ENCODE data around the gene CNOT6L. TPM values are rescaled to one million over a fixed set of nuclear protein-coding genes. Genes with fewer than 3 reads are reported as not detected.

The CNOT6L gene
- total and polyA plus RNA-seq, 2 of the 4 experiments (the other 2 are of a cell fraction): 3.5 to 21.1 TPM

GRCh38 chr4:77761595-77761994 is 57.6 kb downstream of the CNOT6L start:
- ATAC-seq (ENCODE audit: low read depth) (no peak), DNase-seq (no peak)
- Histone ChIP-seq H2BK5ac (ENCODE audit: low read depth, low read length, poor library complexity, severe bottlenecking) (no peak overlapping the region), H3K23ac (ENCODE audit: low read depth, low read length) (no peak overlapping the region), H3K4me1 (ENCODE audit: control insufficient read depth, insufficient read depth, low read length) (no peaks in the 10 kb centered on the region), H3K14ac (replicated peaks; ENCODE audit: low read depth, low read length) (no peak overlapping the region), H4K5ac (ENCODE audit: low read depth, low read length) (no peak overlapping the region), H3K79me1 (ENCODE audit: low read depth in 1 of 2, low read length in 2 of 2) (0 out of 4 replicates have a peak, but pooled peaks cover 0 to 5% of the 10 kb centered on the region in 2 experiments), H4K20me1 (ENCODE audit: insufficient read depth, low read length) (no peaks in the 10 kb centered on the region), H3K4me3 (ENCODE audit: insufficient read depth, low read depth, low read length) (no peak overlapping the region), H3K56ac (ENCODE audit: extremely low read depth, insufficient read depth, low read length) (no peak overlapping the region), H2AK9ac (replicated peaks; ENCODE audit: low read depth, low read length, poor library complexity) (no peak overlapping the region), H3K27me3 (ENCODE audit: control insufficient read depth, insufficient read depth, low read length) (no peaks in the 10 kb centered on the region), H2BK20ac (ENCODE audit: low read depth, low read length) (no peak overlapping the region), H3K9me3 (ENCODE audit: control insufficient read depth, insufficient read depth, low read length) (no peaks in the 10 kb centered on the region), H4K8ac (ENCODE audit: low read depth in 2 of 2, low read length in 2 of 2) (no peak overlapping the region), H2AFZ (replicated peaks; ENCODE audit: low read length, poor library complexity) (no peak overlapping the region), H3K36me3 (ENCODE audit: control insufficient read depth, insufficient read depth, low read length) (no peaks in the 10 kb centered on the region), H2BK15ac (ENCODE audit: low read depth, low read length) (no peak overlapping the region), H3K9me1 (ENCODE audit: insufficient read depth, low read length) (no peaks in the 10 kb centered on the region), H2AK5ac (ENCODE audit: low read depth, low read length) (no peak overlapping the region), H3K4me2 (ENCODE audit: low read depth, low read length) (no peak overlapping the region), H3K4ac (ENCODE audit: low read depth, low read length) (no peak overlapping the region), H4K91ac (ENCODE audit: insufficient read depth, low read depth, low read length) (no peak overlapping the region), H3K9ac (ENCODE audit: low read depth, low read length) (no peak overlapping the region), H3K18ac (ENCODE audit: low read depth, low read length) (no peak overlapping the region), H3K27ac (ENCODE audit: insufficient read depth, low read length) (no peak overlapping the region), H2BK120ac (ENCODE audit: low read depth, low read length) (no peak overlapping the region)
- BruUV-seq (replicated peaks): no TSS peak
- dilution Hi-C loops (cut with HindIII; ENCODE audit: low sequenced_read_pairs, unreplicated experiment) (no loop called here), in situ Hi-C loops (cut with MboI; ENCODE audit: low sequenced_read_pairs) (no loop called here), intact Hi-C loops (cut with micrococcal nuclease) (no loop called here)
- TF ChIP-seq RAD21 (IDR thresholded peaks at IDR 0.05; ENCODE audit: low read length) (no peak), MAZ (IDR thresholded peaks at IDR 0.05; ENCODE audit: borderline replicate concordance, low read depth, low read length) (no peak), CHD1 (IDR thresholded peaks at IDR 0.05; ENCODE audit: low read depth, low read length) (no peak), MAFK (IDR thresholded peaks at IDR 0.05; ENCODE audit: low read depth, low read length) (no peak), SMC3 (IDR thresholded peaks at IDR 0.05; ENCODE audit: low read depth, low read length) (no peak), NFE2L2 (IDR thresholded peaks at IDR 0.05; ENCODE audit: low read depth, low read length) (no peak), RFX5 (IDR thresholded peaks at IDR 0.05; ENCODE audit: low read depth, low read length) (no peak), POLR2A (IDR thresholded peaks at IDR 0.05; ENCODE audit: low read depth, low read length) (no peak), RCOR1 (IDR thresholded peaks at IDR 0.05; ENCODE audit: insufficient replicate concordance, low read length) (no peak)
- TF ChIP-seq, protein P1, sequence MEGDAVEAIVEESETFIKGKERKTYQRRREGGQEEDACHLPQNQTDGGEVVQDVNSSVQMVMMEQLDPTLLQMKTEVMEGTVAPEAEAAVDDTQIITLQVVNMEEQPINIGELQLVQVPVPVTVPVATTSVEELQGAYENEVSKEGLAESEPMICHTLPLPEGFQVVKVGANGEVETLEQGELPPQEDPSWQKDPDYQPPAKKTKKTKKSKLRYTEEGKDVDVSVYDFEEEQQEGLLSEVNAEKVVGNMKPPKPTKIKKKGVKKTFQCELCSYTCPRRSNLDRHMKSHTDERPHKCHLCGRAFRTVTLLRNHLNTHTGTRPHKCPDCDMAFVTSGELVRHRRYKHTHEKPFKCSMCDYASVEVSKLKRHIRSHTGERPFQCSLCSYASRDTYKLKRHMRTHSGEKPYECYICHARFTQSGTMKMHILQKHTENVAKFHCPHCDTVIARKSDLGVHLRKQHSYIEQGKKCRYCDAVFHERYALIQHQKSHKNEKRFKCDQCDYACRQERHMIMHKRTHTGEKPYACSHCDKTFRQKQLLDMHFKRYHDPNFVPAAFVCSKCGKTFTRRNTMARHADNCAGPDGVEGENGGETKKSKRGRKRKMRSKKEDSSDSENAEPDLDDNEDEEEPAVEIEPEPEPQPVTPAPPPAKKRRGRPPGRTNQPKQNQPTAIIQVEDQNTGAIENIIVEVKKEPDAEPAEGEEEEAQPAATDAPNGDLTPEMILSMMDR (conservative IDR thresholded peaks at IDR 0.05; ENCODE audit: low read depth, low read length): no peak
- WGBS, 2 experiments (ENCODE audit: extremely low coverage in 2 of 2, insufficient read length in 1 of 2): no CpG with 5 or more reads among the region's 1 CpG
- POLR2A ChIA-PET (ENCODE audit: unreplicated experiment): no interaction called here
- CTCF ChIA-PET: no interaction called here
